GM23338 (cell line): Measurements from ENCODE around the gene TUBB3. TPM values are rescaled to one million over a fixed set of nuclear protein-coding genes. Genes with fewer than 3 reads are reported as not detected.
"Not testable (repeated sequence)": the region's sequence is repeated elsewhere in the genome, so short reads cannot be mapped to it uniquely, and the experiment has no call there.

Experiments used
- ATAC-seq: fragments of 200-7000 bp; cut with Tn5 transposase; 3 replicates; pipeline ENCODE4 v1.9.1; 2020
- DNase-seq: peaks from one replicate; pipeline ENCODE4 v3.0.0-alpha.2; 2015; ENCODE audit warnings: low spot score
- H2AFZ ChIP-seq: fragments of 200-600 bp; sonication (generic); 2 replicates; pipeline ENCODE4 v1.8.0; 2016; ENCODE audit warnings: antibody characterized with exemption, mild to moderate bottlenecking, moderate library complexity
- H3F3A ChIP-seq: fragments of 200-600 bp; sonication (generic); replicated peaks from 2 replicates; pipeline ENCODE4 v1.8.0; 2017; ENCODE audit warnings: antibody characterized with exemption, mixed run types, low read depth
- H3K27ac ChIP-seq: fragments of 200-600 bp; sonication (generic); 2 replicates; pipeline ENCODE4 v1.6.1; 2016; ENCODE audit warnings: low read depth
- H3K27me3 ChIP-seq: fragments of 200-600 bp; sonication (generic); 2 replicates; pipeline ENCODE4 v1.8.0; 2016; ENCODE audit warnings: mild to moderate bottlenecking, mixed run types, moderate library complexity; ENCODE audit not compliant: insufficient read depth
- H3K36me3 ChIP-seq: fragments of 200-600 bp; sonication (generic); 2 replicates; pipeline ENCODE4 v1.8.0; 2016; ENCODE audit warnings: mild to moderate bottlenecking; ENCODE audit not compliant: insufficient read depth
- H3K4me1 ChIP-seq: fragments of 200-600 bp; sonication (generic); 2 replicates; pipeline ENCODE4 v1.8.0; 2016; ENCODE audit warnings: mild to moderate bottlenecking, moderate library complexity; ENCODE audit not compliant: insufficient read depth
- H3K4me2 ChIP-seq: fragments of 200-600 bp; sonication (generic); 2 replicates; pipeline ENCODE4 v1.7.1; 2017; ENCODE audit warnings: mixed run types
- H3K4me3 ChIP-seq: fragments of 200-600 bp; sonication (generic); 2 replicates; pipeline ENCODE4 v1.6.1; 2016; ENCODE audit warnings: mixed run types
- H3K79me2 ChIP-seq: fragments of 200-600 bp; sonication (generic); replicated peaks from 2 replicates; pipeline ENCODE4 v1.8.0; 2017; ENCODE audit warnings: mild to moderate bottlenecking; ENCODE audit not compliant: insufficient read depth
- H3K9me2 ChIP-seq: fragments of 200-600 bp; sonication (generic); 2 replicates; pipeline ENCODE4 v1.8.0; 2017; ENCODE audit not compliant: insufficient read depth
- H4K20me1 ChIP-seq: fragments of 200-600 bp; sonication (generic); replicated peaks from 2 replicates; pipeline ENCODE4 v1.8.0; 2017; ENCODE audit warnings: mild to moderate bottlenecking; ENCODE audit not compliant: insufficient read depth
- H3K27ac Mint-ChIP-seq: 2 replicates; pipeline ENCODE4 v1.8.0; 2020; ENCODE audit warnings: inconsistent platforms, mild to moderate bottlenecking, moderate library complexity, mixed read lengths
- H3K27me3 Mint-ChIP-seq: 3 replicates; pipeline ENCODE4 v1.8.0; 2022; ENCODE audit warnings: low read depth, mild to moderate bottlenecking, moderate library complexity, mixed read lengths, inconsistent platforms; ENCODE audit not compliant: insufficient read depth, poor library complexity
- H3K36me3 Mint-ChIP-seq: 3 replicates; pipeline ENCODE4 v1.8.0; 2021; ENCODE audit warnings: low read depth, mild to moderate bottlenecking, inconsistent platforms, moderate library complexity, mixed read lengths
- H3K4me1 Mint-ChIP-seq: 3 replicates; pipeline ENCODE4 v1.8.0; 2020; ENCODE audit warnings: mild to moderate bottlenecking, inconsistent platforms, mixed read lengths
- H3K4me3 Mint-ChIP-seq: 3 replicates; pipeline ENCODE4 v1.8.0; 2021; ENCODE audit warnings: moderate library complexity, mild to moderate bottlenecking, inconsistent platforms, mixed read lengths
- H3K9me3 Mint-ChIP-seq: 3 replicates; pipeline ENCODE4 v1.8.0; 2020; ENCODE audit warnings: moderate library complexity, mild to moderate bottlenecking, inconsistent platforms, mixed read lengths
- ZNF114 ChIP-seq: fragments of 250-450 bp; sonication (Bioruptor Pico); IDR thresholded peaks from 2 replicates; pipeline ENCODE4 v1.5.0; 2020; ENCODE audit warnings: mild to moderate bottlenecking, moderate library complexity
- ZNF331 ChIP-seq: fragments of 250-450 bp; sonication (Bioruptor Pico); IDR thresholded peaks from 2 replicates; pipeline ENCODE4 v1.5.0; 2020; ENCODE audit warnings: low read depth, mild to moderate bottlenecking, moderate library complexity
- polyA plus RNA-seq: library from polyadenylated mRNA; unstranded; fragments of >200 nt; fragmentation: Nextera tagmentation; extraction: Ambion mirVana; gene quantifications from 2 replicates; pipeline ENCODE4 v1.2.1, GENCODE V29; 2016
- total RNA-seq: library from RNA; depleted of rRNA; stranded (reverse); fragments of >200 nt; shearing (Covaris generic); gene quantifications from 2 replicates; pipeline ENCODE4 v1.2.3, GENCODE V29; 2014
- TF ChIP-seq, protein P1 (sequence below): IDR thresholded peaks from one replicate; pipeline ENCODE4 v1.6.1; 2018; ENCODE audit warnings: antibody characterized with exemption; ENCODE audit not compliant: unreplicated experiment

Gene TUBB3
- total and polyA plus RNA-seq, 2 experiments from 2014 or later, result 149 to 443 TPM

DNA sequence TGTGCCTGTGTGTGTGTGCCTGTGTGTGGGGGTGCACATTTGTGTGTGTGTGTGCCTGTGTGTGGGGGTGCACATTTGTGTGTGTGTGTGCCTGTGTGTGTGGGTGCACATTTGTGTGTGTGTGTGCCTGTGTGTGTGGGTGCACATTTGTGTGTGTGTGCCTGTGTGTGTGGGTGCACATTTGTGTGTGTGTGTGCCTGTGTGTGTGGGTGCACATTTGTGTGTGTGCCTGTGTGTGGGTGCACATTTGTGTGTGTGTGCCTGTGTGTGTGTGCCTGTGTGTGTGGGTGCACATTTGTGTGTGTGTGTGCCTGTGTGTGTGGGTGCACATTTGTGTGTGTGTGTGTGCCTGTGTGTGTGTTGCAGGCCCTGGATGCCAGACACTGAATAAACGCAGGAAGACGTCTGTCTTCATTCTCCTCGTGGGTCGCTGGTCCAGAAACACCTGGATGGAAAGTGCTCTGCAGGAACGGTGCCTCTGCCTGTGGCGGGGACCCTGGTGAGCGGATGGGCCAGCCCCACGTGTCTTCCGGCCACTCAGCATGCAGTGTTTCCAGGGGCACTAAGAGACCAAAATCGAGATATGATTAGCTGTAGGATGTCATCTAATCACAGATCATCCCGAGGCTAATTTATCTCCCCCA is 8.4 kb upstream of the TUBB3 start:
- H3K4me3 ChIP-seq, H3K4me3 Mint-ChIP-seq, H3K36me3 Mint-ChIP-seq, H3K9me3 Mint-ChIP-seq, ATAC-seq, H3K36me3 ChIP-seq, H3K9me2 ChIP-seq, H3K4me1 Mint-ChIP-seq, H3K27me3 ChIP-seq, H3K27ac Mint-ChIP-seq, H4K20me1 ChIP-seq, H3K4me2 ChIP-seq, H3K79me2 ChIP-seq, DNase-seq, H3K27ac ChIP-seq, H2AFZ ChIP-seq: not testable (repeated sequence)
- peak; percentile 67 for TF ChIP-seq ZNF331 (CRISPR knock-in tag)
- Histone ChIP-seq H3K4me1 (peaks cover 11% of the 10 kb centered on the region), H3F3A (peaks cover 19% of the 10 kb centered on the region)
- H3K27me3 Mint-ChIP-seq, result peaks cover 42% of the 10 kb centered on the region

DNA sequence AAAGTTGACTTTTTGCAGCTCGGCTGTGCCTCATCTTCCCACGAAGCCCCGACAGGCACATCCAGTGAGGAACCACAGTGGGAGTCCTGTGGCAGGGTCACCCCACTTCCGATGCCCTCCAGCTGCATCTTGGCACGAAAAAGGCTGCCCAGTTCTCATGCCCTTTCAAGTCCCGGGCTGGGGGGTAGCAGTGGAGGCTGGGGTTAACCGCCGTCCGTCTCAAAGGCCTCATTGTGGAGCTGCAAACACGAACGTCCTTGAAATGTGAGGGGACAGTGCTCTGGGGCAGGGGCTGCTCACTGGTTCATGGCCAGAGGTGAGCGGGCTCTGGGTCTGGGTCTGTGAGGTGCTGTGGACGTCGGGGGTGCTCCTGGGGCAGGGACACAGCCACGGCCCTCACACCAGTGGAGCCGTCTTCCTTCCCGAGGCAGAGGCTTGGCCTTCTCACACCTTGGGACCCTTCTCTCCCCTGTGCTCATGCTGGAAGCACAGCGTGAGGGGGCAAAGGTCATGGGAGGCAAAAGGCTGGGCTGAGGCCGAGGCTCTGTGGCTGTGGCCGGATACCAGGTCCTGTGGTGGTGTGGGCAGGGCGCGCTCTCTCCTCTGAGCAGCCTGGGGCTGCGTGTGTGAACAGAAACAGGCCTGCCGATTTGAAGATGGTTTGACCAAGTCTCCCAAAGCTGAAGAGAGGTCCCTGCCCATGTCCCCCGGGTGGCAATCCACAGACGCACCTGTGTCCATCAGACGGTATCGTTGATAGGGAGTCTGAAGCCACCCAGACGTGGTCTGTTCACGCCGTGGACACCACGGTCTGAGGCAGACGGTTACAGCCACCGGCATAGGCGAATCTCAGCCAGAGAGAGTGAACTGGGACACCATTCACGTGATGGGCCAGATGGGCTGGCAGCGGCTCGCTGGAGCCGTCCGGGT is 7.6 kb upstream of the TUBB3 start:
- H3F3A ChIP-seq, result peaks cover 17% of the 10 kb centered on the region
- peaks cover 45% of the 10 kb centered on the region for H3K27me3 Mint-ChIP-seq
- H3K27me3 ChIP-seq, result peaks cover 9% of the 10 kb centered on the region; the same call in 1 of the 2 replicates
- no peak overlapping the region; the same call in 2 of the 3 replicates for H3K4me3 Mint-ChIP-seq
- no peak overlapping the region for H3K27ac ChIP-seq
- H3K9me3 Mint-ChIP-seq, result peaks cover 7% of the 10 kb centered on the region; the same call in 2 of the 3 replicates
- H3K4me1 ChIP-seq, result peaks cover 9% of the 10 kb centered on the region
- no peaks in the 10 kb centered on the region for H3K79me2 ChIP-seq
- no peaks in the 10 kb centered on the region for H3K9me2 ChIP-seq
- no peak overlapping the region for H2AFZ ChIP-seq
- DNase-seq (no peak), ATAC-seq (no peak)
- H3K4me1 Mint-ChIP-seq, result peaks cover 4% of the 10 kb centered on the region; the same call in 2 of the 3 replicates
- H4K20me1 ChIP-seq, result no peaks in the 10 kb centered on the region
- TF ChIP-seq, protein P1, sequence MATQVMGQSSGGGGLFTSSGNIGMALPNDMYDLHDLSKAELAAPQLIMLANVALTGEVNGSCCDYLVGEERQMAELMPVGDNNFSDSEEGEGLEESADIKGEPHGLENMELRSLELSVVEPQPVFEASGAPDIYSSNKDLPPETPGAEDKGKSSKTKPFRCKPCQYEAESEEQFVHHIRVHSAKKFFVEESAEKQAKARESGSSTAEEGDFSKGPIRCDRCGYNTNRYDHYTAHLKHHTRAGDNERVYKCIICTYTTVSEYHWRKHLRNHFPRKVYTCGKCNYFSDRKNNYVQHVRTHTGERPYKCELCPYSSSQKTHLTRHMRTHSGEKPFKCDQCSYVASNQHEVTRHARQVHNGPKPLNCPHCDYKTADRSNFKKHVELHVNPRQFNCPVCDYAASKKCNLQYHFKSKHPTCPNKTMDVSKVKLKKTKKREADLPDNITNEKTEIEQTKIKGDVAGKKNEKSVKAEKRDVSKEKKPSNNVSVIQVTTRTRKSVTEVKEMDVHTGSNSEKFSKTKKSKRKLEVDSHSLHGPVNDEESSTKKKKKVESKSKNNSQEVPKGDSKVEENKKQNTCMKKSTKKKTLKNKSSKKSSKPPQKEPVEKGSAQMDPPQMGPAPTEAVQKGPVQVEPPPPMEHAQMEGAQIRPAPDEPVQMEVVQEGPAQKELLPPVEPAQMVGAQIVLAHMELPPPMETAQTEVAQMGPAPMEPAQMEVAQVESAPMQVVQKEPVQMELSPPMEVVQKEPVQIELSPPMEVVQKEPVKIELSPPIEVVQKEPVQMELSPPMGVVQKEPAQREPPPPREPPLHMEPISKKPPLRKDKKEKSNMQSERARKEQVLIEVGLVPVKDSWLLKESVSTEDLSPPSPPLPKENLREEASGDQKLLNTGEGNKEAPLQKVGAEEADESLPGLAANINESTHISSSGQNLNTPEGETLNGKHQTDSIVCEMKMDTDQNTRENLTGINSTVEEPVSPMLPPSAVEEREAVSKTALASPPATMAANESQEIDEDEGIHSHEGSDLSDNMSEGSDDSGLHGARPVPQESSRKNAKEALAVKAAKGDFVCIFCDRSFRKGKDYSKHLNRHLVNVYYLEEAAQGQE, result no peak
- no peak for TF ChIP-seq ZNF114 (CRISPR knock-in tag)
- no peak overlapping the region for H3K4me3 ChIP-seq
- no peaks in the 10 kb centered on the region for H3K36me3 ChIP-seq
- peaks cover 5% of the 10 kb centered on the region; the same call in 2 of the 3 replicates for H3K36me3 Mint-ChIP-seq
- no peak overlapping the region for H3K27ac Mint-ChIP-seq
- H3K4me2 ChIP-seq, result no peak overlapping the region
